HL-60 (cell line): ENCODE measurements around the gene NSMF.

ENCODE experiments used
- DNase-seq, 2 experiments: peaks; one replicate each; pipeline ENCODE4 v3.0.0-alpha.2; 2010 to 2020; ENCODE audit warnings: low read depth in 1 of 2, low spot score in 1 of 2
- H3K27ac ChIP-seq: fragments of 250-450 bp; sonication (Bioruptor Pico); replicated peaks from 2 replicates; pipeline ENCODE4 v1.5.1; 2020; ENCODE audit warnings: mild to moderate bottlenecking, moderate library complexity
- H3K27me3 ChIP-seq: fragments of 250-450 bp; sonication (Bioruptor Pico); 2 replicates; pipeline ENCODE4 v1.5.1; 2021; ENCODE audit warnings: mild to moderate bottlenecking, moderate library complexity; ENCODE audit not compliant: insufficient read depth, poor library complexity, severe bottlenecking
- H3K4me3 ChIP-seq: replicated peaks from 2 replicates; pipeline ENCODE4 v1.5.1; 2011; ENCODE audit warnings: mild to moderate bottlenecking, control low read depth, low read length; ENCODE audit not compliant: insufficient read depth
- GABPA ChIP-seq: IDR thresholded peaks from 2 replicates; pipeline ENCODE4 v1.6.1; 2012; ENCODE audit warnings: low read depth
- POLR2AphosphoS5 ChIP-seq: IDR thresholded peaks from 2 replicates; pipeline ENCODE4 v1.6.1; 2012; ENCODE audit warnings: low read depth
- REST ChIP-seq: IDR thresholded peaks from 2 replicates; pipeline ENCODE4 v1.6.1; 2012; ENCODE audit warnings: low read depth; ENCODE audit not compliant: insufficient replicate concordance
- SPI1 ChIP-seq: IDR thresholded peaks from 2 replicates; pipeline ENCODE4 v1.6.1; 2012; ENCODE audit warnings: low read depth, mild to moderate bottlenecking, borderline replicate concordance
- TF ChIP-seq, protein P1 (sequence below): IDR thresholded peaks from one replicate; pipeline ENCODE4 v1.5.1; 2011; ENCODE audit warnings: low read length, control low read depth, inconsistent platforms; ENCODE audit not compliant: insufficient read depth

Gene NSMF

DNA sequence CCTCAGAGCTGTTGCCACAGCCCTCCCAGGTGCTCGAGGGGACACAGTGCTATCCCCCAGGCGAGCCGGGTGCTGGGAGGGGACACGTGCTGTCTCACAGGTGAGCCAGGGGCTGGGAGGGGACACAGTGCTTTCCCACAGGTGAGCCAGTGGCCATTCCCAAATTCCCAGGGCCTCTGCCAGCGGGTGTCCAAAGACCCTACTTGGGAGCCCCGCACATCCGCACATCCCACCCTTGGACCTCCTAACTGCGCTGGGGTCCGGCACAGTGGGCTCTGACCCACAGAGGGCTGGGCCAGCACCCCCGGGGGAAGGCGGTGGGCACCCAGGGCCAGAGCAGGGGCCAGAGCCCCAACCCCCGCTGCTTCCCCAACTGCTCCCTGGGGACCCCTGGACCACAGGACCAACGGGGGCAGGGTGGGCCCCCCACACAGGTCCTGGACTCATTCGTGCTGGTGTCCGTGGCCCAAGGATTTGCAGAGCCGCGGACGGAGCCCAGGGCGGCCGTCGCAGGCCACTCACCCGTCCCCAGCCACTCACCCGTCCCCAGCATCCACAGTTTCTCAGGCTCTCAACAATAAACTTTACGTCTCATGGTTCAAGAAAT, 54.1 kb downstream of the NSMF start:
- no peak overlapping the region for H3K27ac ChIP-seq
- no peak overlapping the region for H3K4me3 ChIP-seq
- no peak for TF ChIP-seq REST
- TF ChIP-seq POLR2AphosphoS5 = no peak
- TF ChIP-seq, protein P1, sequence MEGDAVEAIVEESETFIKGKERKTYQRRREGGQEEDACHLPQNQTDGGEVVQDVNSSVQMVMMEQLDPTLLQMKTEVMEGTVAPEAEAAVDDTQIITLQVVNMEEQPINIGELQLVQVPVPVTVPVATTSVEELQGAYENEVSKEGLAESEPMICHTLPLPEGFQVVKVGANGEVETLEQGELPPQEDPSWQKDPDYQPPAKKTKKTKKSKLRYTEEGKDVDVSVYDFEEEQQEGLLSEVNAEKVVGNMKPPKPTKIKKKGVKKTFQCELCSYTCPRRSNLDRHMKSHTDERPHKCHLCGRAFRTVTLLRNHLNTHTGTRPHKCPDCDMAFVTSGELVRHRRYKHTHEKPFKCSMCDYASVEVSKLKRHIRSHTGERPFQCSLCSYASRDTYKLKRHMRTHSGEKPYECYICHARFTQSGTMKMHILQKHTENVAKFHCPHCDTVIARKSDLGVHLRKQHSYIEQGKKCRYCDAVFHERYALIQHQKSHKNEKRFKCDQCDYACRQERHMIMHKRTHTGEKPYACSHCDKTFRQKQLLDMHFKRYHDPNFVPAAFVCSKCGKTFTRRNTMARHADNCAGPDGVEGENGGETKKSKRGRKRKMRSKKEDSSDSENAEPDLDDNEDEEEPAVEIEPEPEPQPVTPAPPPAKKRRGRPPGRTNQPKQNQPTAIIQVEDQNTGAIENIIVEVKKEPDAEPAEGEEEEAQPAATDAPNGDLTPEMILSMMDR = no peak
- no peak for TF ChIP-seq GABPA
- no peak for TF ChIP-seq SPI1
- DNase-seq = no peak
- H3K27me3 ChIP-seq = no peaks in the 10 kb centered on the region

DNA sequence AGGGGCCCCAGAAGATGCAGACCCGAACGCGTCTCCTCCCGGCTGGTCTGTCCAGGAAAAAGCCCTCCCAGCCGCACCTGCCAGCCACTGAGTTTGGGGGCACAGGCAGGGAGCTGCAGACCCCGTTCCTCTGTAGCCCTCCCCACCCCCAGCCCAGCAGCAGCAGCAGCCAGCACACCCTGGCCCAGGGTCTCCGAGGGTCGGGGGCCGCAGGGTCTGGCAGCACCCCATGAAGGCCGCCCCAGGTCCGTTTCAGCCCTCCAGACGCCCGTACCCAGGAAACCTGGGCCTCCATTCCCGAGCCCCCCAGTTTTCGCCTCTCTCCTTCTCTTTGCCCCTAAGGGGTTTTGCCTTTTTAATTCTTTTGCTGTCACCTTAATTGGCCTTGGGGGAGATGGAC, 55.9 kb downstream of the NSMF start:
- TF ChIP-seq REST (no peak), POLR2AphosphoS5 (no peak), GABPA (no peak), SPI1 (no peak)
- TF ChIP-seq, protein P1 = no peak
- Histone ChIP-seq H3K27ac (no peak overlapping the region), H3K4me3 (no peak overlapping the region), H3K27me3 (no peaks in the 10 kb centered on the region)
- DNase-seq = no peak

- Histone ChIP-seq H3K27me3 (no peaks in the 10 kb centered on the region), H3K4me3 (no peak overlapping the region), H3K27ac (no peak overlapping the region)
- TF ChIP-seq REST = no peak
- no peak for TF ChIP-seq POLR2AphosphoS5
- no peak for DNase-seq
Measured at GRCh38 chr9:137402746-137403145, 56.4 kb downstream of the NSMF start.
